Neural progenitor cell (in vitro differentiated cells): ENCODE results near the gene SEMA3D. TPM values are rescaled to one million over a fixed set of nuclear protein-coding genes. Genes with fewer than 3 reads are reported as not detected.

Experiments used
- DNase-seq: peaks from one replicate; pipeline ENCODE4 v3.0.0-alpha.2; 2016; ENCODE audit warnings: low spot score
- H2AFZ ChIP-seq: fragments of 200-600 bp; sonication (generic); replicated peaks from 2 replicates; pipeline ENCODE4 v1.6.1; 2016; ENCODE audit warnings: antibody characterized with exemption
- H3F3A ChIP-seq: fragments of 200-600 bp; sonication (generic); 2 replicates; pipeline ENCODE4 v1.6.1; 2016; ENCODE audit warnings: antibody characterized with exemption, low read depth
- H3K27ac ChIP-seq: fragments of 200-600 bp; sonication (generic); 2 replicates; pipeline ENCODE4 v1.5.1; 2016; ENCODE audit warnings: mild to moderate bottlenecking
- H3K27me3 ChIP-seq: fragments of 200-600 bp; sonication (generic); 2 replicates; pipeline ENCODE4 v1.6.1; 2016; ENCODE audit warnings: mild to moderate bottlenecking, moderate library complexity
- H3K36me3 ChIP-seq: fragments of 200-600 bp; sonication (generic); 2 replicates; pipeline ENCODE4 v1.5.1; 2016
- H3K4me1 ChIP-seq: fragments of 200-600 bp; sonication (generic); 2 replicates; pipeline ENCODE4 v1.6.1; 2016; ENCODE audit warnings: mixed run types
- H3K4me2 ChIP-seq: fragments of 200-600 bp; sonication (generic); 2 replicates; pipeline ENCODE4 v1.6.1; 2016
- H3K4me3 ChIP-seq: fragments of 200-600 bp; sonication (generic); 2 replicates; pipeline ENCODE4 v1.5.1; 2016
- H3K79me2 ChIP-seq: fragments of 200-600 bp; sonication (generic); 2 replicates; pipeline ENCODE4 v1.6.1; 2016; ENCODE audit warnings: low read depth
- H3K9ac ChIP-seq: fragments of 200-600 bp; sonication (generic); 2 replicates; pipeline ENCODE4 v1.6.1; 2016
- H3K9me3 ChIP-seq: fragments of 200-600 bp; sonication (generic); 2 replicates; pipeline ENCODE4 v1.5.1; 2016; ENCODE audit warnings: low read depth
- H4K20me1 ChIP-seq: fragments of 200-600 bp; sonication (generic); 2 replicates; pipeline ENCODE4 v1.6.1; 2016; ENCODE audit warnings: low read depth
- H3K27ac Mint-ChIP-seq: 3 replicates; pipeline ENCODE4 v1.8.0; 2021; ENCODE audit warnings: mixed read lengths
- H3K27me3 Mint-ChIP-seq: 2 replicates; pipeline ENCODE4 v1.8.0; 2022; ENCODE audit warnings: low read depth, mild to moderate bottlenecking, inconsistent platforms, moderate library complexity, mixed read lengths; ENCODE audit not compliant: insufficient read depth
- H3K36me3 Mint-ChIP-seq: 3 replicates; pipeline ENCODE4 v1.8.0; 2021; ENCODE audit warnings: mixed read lengths
- H3K4me1 Mint-ChIP-seq: 3 replicates; pipeline ENCODE4 v1.8.0; 2021; ENCODE audit warnings: mixed read lengths
- H3K4me3 Mint-ChIP-seq: 3 replicates; pipeline ENCODE4 v1.8.0; 2021; ENCODE audit warnings: mild to moderate bottlenecking, moderate library complexity, mixed read lengths
- H3K9me3 Mint-ChIP-seq: 3 replicates; pipeline ENCODE4 v1.8.0; 2020; ENCODE audit warnings: mixed read lengths
- EZH2 ChIP-seq: fragments of 200-600 bp; sonication (generic); IDR thresholded peaks from 2 replicates; pipeline ENCODE4 v1.6.1; 2017; ENCODE audit warnings: antibody characterized with exemption, mild to moderate bottlenecking, moderate library complexity
- EZH2phosphoT487 ChIP-seq: fragments of 200-600 bp; sonication (generic); IDR thresholded peaks from 2 replicates; pipeline ENCODE4 v1.6.1; 2017; ENCODE audit warnings: antibody characterized with exemption
- total RNA-seq: library from RNA; depleted of rRNA; stranded (reverse); fragments of >200 nt; gene quantifications from 2 replicates; pipeline ENCODE4 v1.2.3, GENCODE V29; 2015; ENCODE audit warnings: low replicate concordance
- TF ChIP-seq, protein P1 (sequence below): fragments of 200-600 bp; sonication (generic); IDR thresholded peaks from 2 replicates; pipeline ENCODE4 v1.5.1; 2017; ENCODE audit warnings: antibody characterized with exemption, mild to moderate bottlenecking

SEMA3D gene
- total RNA-seq, 1 donor from 2014 or later, result 0.99 TPM

DNA sequence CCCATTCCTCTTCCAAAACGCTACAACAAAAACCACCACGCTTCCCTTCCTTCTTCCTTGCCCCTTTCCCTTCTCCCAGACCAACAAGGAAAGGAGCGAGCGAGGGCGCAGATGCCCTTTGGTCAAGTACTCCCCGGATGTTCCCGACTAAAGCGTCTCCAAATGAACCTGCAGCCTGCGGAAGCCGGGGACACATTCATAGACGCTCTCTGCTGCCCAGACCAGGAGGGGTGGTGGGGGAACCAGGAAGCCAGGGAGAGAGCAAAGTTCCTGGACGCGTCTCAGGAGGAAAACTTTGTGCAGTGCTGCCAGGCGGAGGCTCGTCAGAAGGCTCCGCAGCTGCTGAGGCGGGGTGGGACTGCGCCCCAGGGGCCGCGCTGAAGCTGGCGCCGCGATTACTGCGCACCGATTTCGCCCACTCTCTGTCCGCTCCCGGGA lies 754 bp downstream of the SEMA3D start:
- Mint-ChIP-seq H3K9me3 (no peaks in the 10 kb centered on the region), H3K36me3 (no peaks in the 10 kb centered on the region), H3K27ac (peak overlapping the region; percentile 80), H3K4me1 (peaks cover 16% of the 10 kb centered on the region), H3K27me3 (peaks cover 5% of the 10 kb centered on the region), H3K4me3 (peak overlapping the region; percentile 89)
- Histone ChIP-seq H3K4me1 (no peaks in the 10 kb centered on the region), H3K9me3 (no peaks in the 10 kb centered on the region), H3K4me2 (peak overlapping the region; percentile 97), H3K9ac (no peak overlapping the region), H3K27ac (no peak overlapping the region), H3K79me2 (no peaks in the 10 kb centered on the region), H2AFZ (peak overlapping the region; percentile 100), H3K4me3 (peak overlapping the region; percentile 82), H3K36me3 (no peaks in the 10 kb centered on the region), H3K27me3 (peaks cover 64% of the 10 kb centered on the region), H4K20me1 (no peaks in the 10 kb centered on the region), H3F3A (peaks cover 15% of the 10 kb centered on the region)
- TF ChIP-seq EZH2phosphoT487, result peak; percentile 38
- no peak for TF ChIP-seq EZH2
- peak; percentile 69 for DNase-seq

- H3K27me3 Mint-ChIP-seq, result peaks cover 5% of the 10 kb centered on the region
- Histone ChIP-seq H2AFZ (peak overlapping the region; percentile 100), H3F3A (peaks cover 15% of the 10 kb centered on the region), H3K4me1 (no peaks in the 10 kb centered on the region), H3K27ac (no peak overlapping the region), H3K27me3 (peaks cover 64% of the 10 kb centered on the region), H3K9me3 (no peaks in the 10 kb centered on the region), H3K4me2 (peak overlapping the region; percentile 97), H3K4me3 (peak overlapping the region; percentile 82), H3K9ac (no peak overlapping the region), H4K20me1 (no peaks in the 10 kb centered on the region), H3K36me3 (no peaks in the 10 kb centered on the region), H3K79me2 (no peaks in the 10 kb centered on the region)
- H3K36me3 Mint-ChIP-seq, result no peaks in the 10 kb centered on the region
- H3K9me3 Mint-ChIP-seq, result no peaks in the 10 kb centered on the region
- peak; percentile 78 for DNase-seq
- H3K4me1 Mint-ChIP-seq, result peaks cover 16% of the 10 kb centered on the region
- peak overlapping the region; percentile 89 for H3K4me3 Mint-ChIP-seq
- peak overlapping the region; percentile 80 for H3K27ac Mint-ChIP-seq
- TF ChIP-seq, protein P1, sequence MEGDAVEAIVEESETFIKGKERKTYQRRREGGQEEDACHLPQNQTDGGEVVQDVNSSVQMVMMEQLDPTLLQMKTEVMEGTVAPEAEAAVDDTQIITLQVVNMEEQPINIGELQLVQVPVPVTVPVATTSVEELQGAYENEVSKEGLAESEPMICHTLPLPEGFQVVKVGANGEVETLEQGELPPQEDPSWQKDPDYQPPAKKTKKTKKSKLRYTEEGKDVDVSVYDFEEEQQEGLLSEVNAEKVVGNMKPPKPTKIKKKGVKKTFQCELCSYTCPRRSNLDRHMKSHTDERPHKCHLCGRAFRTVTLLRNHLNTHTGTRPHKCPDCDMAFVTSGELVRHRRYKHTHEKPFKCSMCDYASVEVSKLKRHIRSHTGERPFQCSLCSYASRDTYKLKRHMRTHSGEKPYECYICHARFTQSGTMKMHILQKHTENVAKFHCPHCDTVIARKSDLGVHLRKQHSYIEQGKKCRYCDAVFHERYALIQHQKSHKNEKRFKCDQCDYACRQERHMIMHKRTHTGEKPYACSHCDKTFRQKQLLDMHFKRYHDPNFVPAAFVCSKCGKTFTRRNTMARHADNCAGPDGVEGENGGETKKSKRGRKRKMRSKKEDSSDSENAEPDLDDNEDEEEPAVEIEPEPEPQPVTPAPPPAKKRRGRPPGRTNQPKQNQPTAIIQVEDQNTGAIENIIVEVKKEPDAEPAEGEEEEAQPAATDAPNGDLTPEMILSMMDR, result no peak
- no peak for TF ChIP-seq EZH2
- TF ChIP-seq EZH2phosphoT487, result no peak
Observed at GRCh38 chr7:85185424-85186082, 1.3 kb downstream of the SEMA3D start.

DNA sequence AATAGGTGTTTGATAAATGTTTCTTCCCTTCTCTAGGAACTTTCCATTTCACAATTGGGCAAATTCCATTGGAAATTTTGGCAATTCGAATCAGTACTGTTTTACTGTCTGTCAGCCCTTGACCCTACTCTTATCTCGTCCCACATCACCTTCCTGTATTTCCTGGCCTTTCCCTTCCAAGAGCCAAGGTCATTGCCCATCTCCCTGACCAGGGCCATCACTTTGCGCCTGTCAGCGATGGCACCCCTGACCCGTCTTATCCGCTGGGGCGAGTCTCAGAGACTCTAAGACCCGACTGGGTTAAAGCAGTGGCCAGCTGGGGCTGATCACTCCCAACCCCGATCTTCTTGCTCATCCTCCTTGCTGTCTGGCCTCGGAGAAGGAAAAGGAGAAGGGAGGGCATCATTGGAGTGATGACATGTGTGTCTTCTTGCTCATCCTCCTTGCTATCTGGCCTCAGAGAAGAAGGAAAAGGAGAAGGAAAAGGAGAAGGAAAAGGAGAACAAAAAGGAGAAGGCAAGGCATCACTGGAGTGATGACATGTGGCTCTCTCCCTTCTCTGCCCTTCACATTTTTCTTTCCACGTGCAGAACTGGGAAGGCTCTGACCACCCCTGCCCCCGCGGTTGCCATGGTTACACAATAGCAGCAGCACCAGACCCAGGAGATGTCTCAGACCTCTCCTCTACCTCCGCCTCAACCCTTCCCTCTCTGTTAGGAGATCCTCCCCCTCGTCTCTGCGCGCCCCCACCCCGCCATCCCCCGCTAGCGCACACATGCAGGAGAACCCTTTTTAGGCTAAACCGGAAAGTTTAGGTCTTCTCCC lies 2.0 kb downstream of the SEMA3D start:
- H3K36me3 Mint-ChIP-seq, result peaks cover 3% of the 10 kb centered on the region
- no peak overlapping the region for H3K27ac Mint-ChIP-seq
- peaks cover 7% of the 10 kb centered on the region for H3K27me3 Mint-ChIP-seq

GRCh38 chr7:85183296-85183695 lies 3.6 kb downstream of the SEMA3D start:
- H3K9ac ChIP-seq, result no peak overlapping the region
- Mint-ChIP-seq H3K4me3 (no peak overlapping the region), H3K27ac (no peak overlapping the region), H3K4me1 (peaks cover 16% of the 10 kb centered on the region), H3K9me3 (peaks cover 15% of the 10 kb centered on the region), H3K36me3 (peaks cover 7% of the 10 kb centered on the region), H3K27me3 (peaks cover 7% of the 10 kb centered on the region)
- no peaks in the 10 kb centered on the region for H3K36me3 ChIP-seq
- no peak for DNase-seq
- H3K4me3 ChIP-seq, result no peak overlapping the region
- no peak overlapping the region for H2AFZ ChIP-seq
- H3K27me3 ChIP-seq, result peaks cover 55% of the 10 kb centered on the region
- H3K4me2 ChIP-seq, result no peak overlapping the region
- no peak overlapping the region for H3K27ac ChIP-seq
- H3K4me1 ChIP-seq, result no peaks in the 10 kb centered on the region
- peaks cover 15% of the 10 kb centered on the region for H3F3A ChIP-seq
- H4K20me1 ChIP-seq, result no peaks in the 10 kb centered on the region
- H3K9me3 ChIP-seq, result no peaks in the 10 kb centered on the region
- H3K79me2 ChIP-seq, result no peaks in the 10 kb centered on the region
- TF ChIP-seq EZH2, result no peak
- TF ChIP-seq EZH2phosphoT487, result no peak
- TF ChIP-seq, protein P1, result no peak

More for the DNA sequence above, 2.0 kb downstream of the SEMA3D start:
- Histone ChIP-seq H3F3A (peaks cover 15% of the 10 kb centered on the region), H3K4me1 (no peaks in the 10 kb centered on the region), H4K20me1 (no peaks in the 10 kb centered on the region), H3K4me2 (peak overlapping the region; percentile 97), H3K27ac (no peak overlapping the region), H3K9ac (no peak overlapping the region), H3K36me3 (no peaks in the 10 kb centered on the region), H2AFZ (peak overlapping the region; percentile 100), H3K27me3 (peaks cover 64% of the 10 kb centered on the region), H3K4me3 (peak overlapping the region; percentile 82), H3K9me3 (no peaks in the 10 kb centered on the region), H3K79me2 (no peaks in the 10 kb centered on the region)
- peak overlapping the region; percentile 89 for H3K4me3 Mint-ChIP-seq
- peak; percentile 71 for DNase-seq
- peaks cover 5% of the 10 kb centered on the region for H3K9me3 Mint-ChIP-seq
- TF ChIP-seq EZH2 (no peak), EZH2phosphoT487 (peak; percentile 32)
- H3K4me1 Mint-ChIP-seq, result peaks cover 16% of the 10 kb centered on the region
